Testis (tissue), 3 donors: Measurements from ENCODE around the gene ECHS1. TPM values are rescaled to one million over a fixed set of nuclear protein-coding genes. Genes with fewer than 3 reads are reported as not detected.

Experiments used
- DNase-seq: peaks from one replicate; pipeline ENCODE4 v3.0.0-alpha.2; 2019
- H3K27ac ChIP-seq, 2 donors: fragments of 200-600 bp; sonication (generic); one replicate each; pipeline ENCODE4 v1.5.1; 2019
- H3K27me3 ChIP-seq: fragments of 200-600 bp; sonication (generic); one replicate; pipeline ENCODE4 v1.5.1; 2019
- H3K36me3 ChIP-seq: fragments of 200-600 bp; sonication (generic); one replicate; pipeline ENCODE4 v1.5.1; 2017; ENCODE audit warnings: low read depth; ENCODE audit errors: missing control alignments
- H3K4me1 ChIP-seq: fragments of 200-600 bp; sonication (generic); one replicate; pipeline ENCODE4 v1.5.1; 2019
- H3K4me3 ChIP-seq, 2 donors: fragments of 200-600 bp; sonication (generic); one replicate each; pipeline ENCODE4 v1.5.1; 2017 to 2019
- H3K9me3 ChIP-seq: fragments of 200-600 bp; sonication (generic); one replicate; pipeline ENCODE4 v1.5.1; 2017
- POLR2A ChIP-seq: fragments of 450-650 bp; IDR thresholded peaks from one replicate; pipeline ENCODE4 v1.6.1; 2017; ENCODE audit warnings: antibody characterized with exemption, mild to moderate bottlenecking, moderate library complexity
- WGBS, 2 donors: methylation state at CpG; one replicate each; pipeline ENCODE4 v1.1.5; 2018; 5-methylcytosine and 5-hydroxymethylcytosine counted together
- intact Hi-C: fragments of 100-400 bp; cut with DNase I; formaldehyde crosslinking; loops from one replicate; pipeline ENCODE4 v1.15.1; 2023; ENCODE audit warnings: low total_unique reads
- microRNA-seq, 2 donors: library from miRNA; unstranded; fragments of <30 nt; microRNA quantifications; one replicate each; pipeline ENCODE4, GENCODE V29; 2016; ENCODE audit warnings: borderline number of aligned reads in 2 of 2, borderline replicate concordance in 1 of 2
- polyA plus RNA-seq: library from polyadenylated mRNA; stranded (reverse); fragments of 350-450 nt; fragmentation: Illumina TruSeq; extraction: RNeasy Lipid Tissue Mini Kit (QIAGEN cat#74804); gene quantifications from one replicate; pipeline ENCODE4 v1.2.3, GENCODE V29; 2014; ENCODE audit warnings: low read depth, low replicate concordance; ENCODE audit not compliant: insufficient read depth
- small RNA-seq, 2 donors: library from RNA; depleted of rRNA; stranded (forward); fragments of <200 nt; gene quantifications; one replicate each; pipeline ENCODE3, GENCODE V24; 2016
- total RNA-seq, 2 donors: library from RNA; depleted of rRNA; stranded (reverse); fragments of >200 nt; gene quantifications; one replicate each; pipeline ENCODE4 v1.2.3, GENCODE V29; 2016
- TF ChIP-seq, protein P1 (sequence below), 3 experiments: fragments of 450-650 bp in 2 of 3; fragments of 200-600 bp in 1 of 3; sonication (generic) in 1 of 3; IDR thresholded peaks; one replicate each; pipeline ENCODE4 v1.5.1; 2016 to 2019; ENCODE audit warnings: antibody characterized with exemption in 3 of 3, mild to moderate bottlenecking in 2 of 3, moderate library complexity in 1 of 3

Gene ECHS1
- total and polyA plus RNA-seq, 3 donors from 2014 or later, result 104 to 118 (median 118) TPM

DNA sequence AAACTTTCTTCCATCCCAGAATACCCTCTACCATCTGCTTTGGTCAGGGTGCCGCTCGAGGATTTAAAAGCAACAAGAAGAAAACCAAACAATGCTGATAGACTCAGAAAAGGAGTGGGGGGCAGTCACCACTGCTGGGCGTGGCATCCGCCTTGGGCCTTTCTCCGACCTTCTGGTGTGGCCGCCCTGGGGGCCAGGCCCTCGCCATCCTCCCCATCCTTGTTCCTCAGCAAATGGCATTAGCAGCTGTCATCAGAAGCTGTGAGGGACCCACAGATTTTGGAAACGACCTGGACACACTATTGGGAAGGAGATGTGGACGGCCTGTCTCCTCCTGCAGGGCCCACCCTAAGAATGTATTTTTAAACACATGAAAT, 60.4 kb downstream of the ECHS1 start:
- Histone ChIP-seq H3K4me1 (peaks cover 4% of the 10 kb centered on the region), H3K9me3 (no peaks in the 10 kb centered on the region), H3K36me3 (no peaks in the 10 kb centered on the region), H3K27ac (no peak overlapping the region), H3K4me3 (no peak overlapping the region), H3K27me3 (no peaks in the 10 kb centered on the region)
- WGBS, 2 donors, result 89 to 95% methylated on average over 9 of the region's 9 CpGs
- TF ChIP-seq, protein P1, sequence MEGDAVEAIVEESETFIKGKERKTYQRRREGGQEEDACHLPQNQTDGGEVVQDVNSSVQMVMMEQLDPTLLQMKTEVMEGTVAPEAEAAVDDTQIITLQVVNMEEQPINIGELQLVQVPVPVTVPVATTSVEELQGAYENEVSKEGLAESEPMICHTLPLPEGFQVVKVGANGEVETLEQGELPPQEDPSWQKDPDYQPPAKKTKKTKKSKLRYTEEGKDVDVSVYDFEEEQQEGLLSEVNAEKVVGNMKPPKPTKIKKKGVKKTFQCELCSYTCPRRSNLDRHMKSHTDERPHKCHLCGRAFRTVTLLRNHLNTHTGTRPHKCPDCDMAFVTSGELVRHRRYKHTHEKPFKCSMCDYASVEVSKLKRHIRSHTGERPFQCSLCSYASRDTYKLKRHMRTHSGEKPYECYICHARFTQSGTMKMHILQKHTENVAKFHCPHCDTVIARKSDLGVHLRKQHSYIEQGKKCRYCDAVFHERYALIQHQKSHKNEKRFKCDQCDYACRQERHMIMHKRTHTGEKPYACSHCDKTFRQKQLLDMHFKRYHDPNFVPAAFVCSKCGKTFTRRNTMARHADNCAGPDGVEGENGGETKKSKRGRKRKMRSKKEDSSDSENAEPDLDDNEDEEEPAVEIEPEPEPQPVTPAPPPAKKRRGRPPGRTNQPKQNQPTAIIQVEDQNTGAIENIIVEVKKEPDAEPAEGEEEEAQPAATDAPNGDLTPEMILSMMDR (IDR thresholded peaks at IDR 0.05), result no peak
- TF ChIP-seq POLR2A, result no peak
- intact Hi-C loops, result no loop called here
- no peak for DNase-seq

Small RNA genes lying within 50 kb of the gene (microRNA-seq; reads per million reads assigned to microRNA genes)
- 2.8 to 4.2 reads per million in 2 donors for gene MIR3944

Small RNA genes lying within 50 kb of the gene (small RNA-seq; reads per million reads assigned to genes)
- gene AL360181.4 (0 reads per million in 2 donors), gene BANF1P2 (0 reads per million in 2 donors), gene MIR3944 (0 reads per million in 2 donors)

Other genes with a start within 250 kb of the ECHS1 start
- gene KNDC1, start 213.1 kb downstream of the ECHS1 start, total RNA-seq, result 10 to 100 TPM; 13.3 to 19.8 TPM
- gene KNDC1, start 213.1 kb downstream of the ECHS1 start, polyA plus RNA-seq, result 4.2 TPM
- 10 to 100 TPM; 17.2 to 18.6 TPM for gene UTF1, start 143.1 kb downstream of the ECHS1 start, total RNA-seq
- 5.3 TPM for gene UTF1, start 143.1 kb downstream of the ECHS1 start, polyA plus RNA-seq
- gene VENTX, start 135.5 kb downstream of the ECHS1 start, total RNA-seq, result 1 to 10 TPM; 2.2 to 3.5 TPM
- gene VENTX, start 135.5 kb downstream of the ECHS1 start, polyA plus RNA-seq, result 1.5 TPM
- gene ADAM8, start 96.5 kb downstream of the ECHS1 start, total RNA-seq, result 10 to 100 TPM; 12.8 to 14.6 TPM
- gene ADAM8, start 96.5 kb downstream of the ECHS1 start, polyA plus RNA-seq, result 3.5 TPM
- gene TUBGCP2, start 64.5 kb downstream of the ECHS1 start, total RNA-seq, result 100 to 1,000 TPM in 1 of 2 donors, 10 to 100 TPM in 1; 84.3 to 101 TPM
- gene TUBGCP2, start 64.5 kb downstream of the ECHS1 start, polyA plus RNA-seq, result 76.0 TPM
- gene ZNF511, start 64.4 kb downstream of the ECHS1 start, total RNA-seq, result 10 to 100 TPM; 46.5 to 50.5 TPM
- gene ZNF511, start 64.4 kb downstream of the ECHS1 start, polyA plus RNA-seq, result 39.6 TPM
- 10 to 100 TPM; 19.2 to 35.5 TPM for gene CALY, start 36.5 kb downstream of the ECHS1 start, total RNA-seq
- 4.9 TPM for gene CALY, start 36.5 kb downstream of the ECHS1 start, polyA plus RNA-seq
- gene PRAP1, start 26.0 kb downstream of the ECHS1 start, total RNA-seq, result 10 to 100 TPM; 10.1 to 24.6 TPM
- 11.3 TPM for gene PRAP1, start 26.0 kb downstream of the ECHS1 start, polyA plus RNA-seq
- gene FUOM, start 15.3 kb downstream of the ECHS1 start, total RNA-seq, result 10 to 100 TPM in 1 of 2 donors, 1 to 10 TPM in 1; 9.5 to 12.8 TPM
- 13.6 TPM for gene FUOM, start 15.3 kb downstream of the ECHS1 start, polyA plus RNA-seq
- gene PAOX, start 5.9 kb upstream of the ECHS1 start, total RNA-seq, result 10 to 100 TPM; 24.8 to 49.5 TPM
- 91.5 TPM for gene PAOX, start 5.9 kb upstream of the ECHS1 start, polyA plus RNA-seq
- gene MTG1, start 20.8 kb upstream of the ECHS1 start, total RNA-seq, result 10 to 100 TPM; 72.9 to 84.8 TPM
- 76.1 TPM for gene MTG1, start 20.8 kb upstream of the ECHS1 start, polyA plus RNA-seq
- 1 to 10 TPM; 1.7 to 1.8 TPM for gene SPRN, start 51.3 kb upstream of the ECHS1 start, total RNA-seq
- gene SPRN, start 51.3 kb upstream of the ECHS1 start, polyA plus RNA-seq, result 2.7 TPM
- 10 to 100 TPM; 11.6 to 13.1 TPM for gene SCART1, start 80.6 kb upstream of the ECHS1 start, total RNA-seq
- 1.6 TPM for gene SCART1, start 80.6 kb upstream of the ECHS1 start, polyA plus RNA-seq
- gene CYP2E1, start 154.0 kb upstream of the ECHS1 start, total RNA-seq, result 10 to 100 TPM in 1 of 2 donors, 1 to 10 TPM in 1; 9.6 to 10.2 TPM
- 9.0 TPM for gene CYP2E1, start 154.0 kb upstream of the ECHS1 start, polyA plus RNA-seq
- gene SYCE1, start 192.2 kb upstream of the ECHS1 start, total RNA-seq, result 10 to 100 TPM; 43.4 to 78.2 TPM
- gene SYCE1, start 192.2 kb upstream of the ECHS1 start, polyA plus RNA-seq, result 139 TPM